Stimulated activated CD8-positive, alpha-beta memory T cell treated with anti-CD3 and anti-CD28 coated beads, Interleukin-4, amount 100 ng/mL, for 1 hour (primary cell): ENCODE results near the gene GRID1.
"Not testable (repeated sequence)": the region's sequence is repeated elsewhere in the genome, so short reads cannot be mapped to it uniquely, and the experiment has no call there.

ENCODE experiments used
- DNase-seq, 2 donors: peaks; one replicate each; pipeline ENCODE4 v3.0.0-alpha.2; 2020; ENCODE audit warnings: low read depth in 2 of 2, low spot score in 1 of 2

GRID1 gene

GRCh38 chr10:86194684-86195083 is 171.9 kb downstream of the GRID1 start:
- no peak for DNase-seq

GRCh38 chr10:86193841-86194240 is 172.8 kb downstream of the GRID1 start:
- no peak for DNase-seq

GRCh38 chr10:86192691-86193090 is 173.9 kb downstream of the GRID1 start:
- DNase-seq = no peak

GRCh38 chr10:86192147-86192546 is 174.4 kb downstream of the GRID1 start:
- no peak for DNase-seq

GRCh38 chr10:86191686-86192085 is 174.9 kb downstream of the GRID1 start:
- DNase-seq = no peak

GRCh38 chr10:86191166-86191565 is 175.4 kb downstream of the GRID1 start:
- DNase-seq = no peak

GRCh38 chr10:86190291-86190690 is 176.3 kb downstream of the GRID1 start:
- no peak for DNase-seq

GRCh38 chr10:86189891-86190290 is 176.7 kb downstream of the GRID1 start:
- DNase-seq = no peak

GRCh38 chr10:86188796-86189558 is 177.6 kb downstream of the GRID1 start:
- no peak for DNase-seq

- no peak for DNase-seq
Observed at GRCh38 chr10:86188326-86188725, 178.3 kb downstream of the GRID1 start.

- no peak for DNase-seq
Observed at GRCh38 chr10:86187499-86188239, 178.9 kb downstream of the GRID1 start.

GRCh38 chr10:86186633-86187032 is 180.0 kb downstream of the GRID1 start:
- DNase-seq = no peak

- DNase-seq = no peak
Observed at GRCh38 chr10:86182595-86182994, 184.0 kb downstream of the GRID1 start.

GRCh38 chr10:86182150-86182549 is 184.4 kb downstream of the GRID1 start:
- DNase-seq = no peak

- DNase-seq = no peak
Observed at GRCh38 chr10:86180861-86181260, 185.7 kb downstream of the GRID1 start.

- DNase-seq = no peak
Observed at GRCh38 chr10:86179961-86180360, 186.6 kb downstream of the GRID1 start.

GRCh38 chr10:86179153-86179524 is 187.5 kb downstream of the GRID1 start:
- DNase-seq = no peak

- no peak for DNase-seq
Observed at GRCh38 chr10:86178401-86179152, 188.0 kb downstream of the GRID1 start.

- DNase-seq = no peak
Observed at GRCh38 chr10:86177537-86178155, 188.9 kb downstream of the GRID1 start.

- no peak for DNase-seq
Observed at GRCh38 chr10:86176850-86177536, 189.6 kb downstream of the GRID1 start.

- DNase-seq = not testable (repeated sequence)
Observed at GRCh38 chr10:86175476-86175875, 191.1 kb downstream of the GRID1 start.
